HG03064 (cell line): ENCODE data around the gene WNT5B.

ENCODE experiments used
- ATAC-seq: cut with Tn5 transposase; IDR thresholded peaks from one replicate; pipeline ENCODE4 v1.9.1; 2021; ENCODE audit warnings: low read depth; ENCODE audit not compliant: unreplicated experiment

The WNT5B gene

DNA sequence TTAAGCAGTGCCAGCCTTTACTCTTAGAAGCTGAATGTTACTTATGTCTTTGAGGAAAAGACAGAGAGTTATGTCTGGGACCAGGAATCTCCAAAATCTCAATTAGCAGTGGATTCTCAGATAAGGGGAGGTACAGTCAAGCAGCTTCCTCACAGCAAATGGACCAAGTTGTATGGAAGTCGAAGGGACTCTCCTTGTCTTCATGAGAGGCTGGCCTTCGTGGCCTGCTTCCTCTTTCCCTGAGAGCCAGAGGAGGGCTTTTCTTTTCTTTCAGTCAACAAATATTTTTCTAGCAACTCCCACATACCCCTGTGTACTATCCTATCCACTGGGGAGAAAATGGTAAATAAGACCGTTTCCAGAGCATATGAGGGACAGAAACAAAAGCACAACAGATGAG, 6.6 kb upstream of the WNT5B start:
- no peak for ATAC-seq

DNA sequence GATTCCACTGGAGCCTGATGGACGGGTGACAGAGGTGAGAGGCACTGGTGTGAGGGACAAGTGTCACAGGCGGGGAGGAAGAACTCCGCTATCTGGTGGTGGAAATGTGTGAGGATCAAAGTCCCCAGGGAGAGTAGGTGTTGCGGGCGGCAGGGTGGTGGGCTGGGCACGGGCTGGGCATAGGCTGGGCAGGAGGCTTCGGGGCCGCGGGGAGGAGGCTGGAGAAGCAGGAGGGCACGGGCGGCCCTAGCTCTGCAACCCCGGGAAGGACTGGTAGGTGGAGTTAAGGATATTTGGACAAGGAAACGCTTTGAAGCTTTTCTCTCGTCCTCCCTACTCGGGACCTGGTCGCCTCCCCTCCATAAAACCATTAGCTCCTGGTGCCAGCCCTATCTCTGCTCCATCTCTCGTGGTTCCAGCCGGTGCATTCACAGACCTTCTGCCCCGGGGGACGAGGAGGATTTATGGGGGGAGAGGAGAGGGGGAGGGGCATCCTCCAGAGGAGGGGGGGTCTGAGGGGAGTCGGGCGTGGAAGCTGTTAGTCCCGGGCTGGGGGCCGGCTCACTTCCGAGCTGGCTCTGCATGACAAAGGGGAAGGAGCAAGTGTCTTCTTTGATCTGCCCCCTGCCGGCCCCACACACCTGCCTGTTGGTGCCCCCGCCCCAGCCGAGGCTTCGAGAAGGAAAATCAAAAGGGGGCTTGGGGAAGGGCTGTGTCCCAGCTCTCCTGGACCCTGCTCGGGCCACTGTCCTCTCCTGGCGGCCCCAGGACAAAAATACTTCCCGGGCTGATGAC, 504 bp downstream of the WNT5B start:
- ATAC-seq, result no peak

DNA sequence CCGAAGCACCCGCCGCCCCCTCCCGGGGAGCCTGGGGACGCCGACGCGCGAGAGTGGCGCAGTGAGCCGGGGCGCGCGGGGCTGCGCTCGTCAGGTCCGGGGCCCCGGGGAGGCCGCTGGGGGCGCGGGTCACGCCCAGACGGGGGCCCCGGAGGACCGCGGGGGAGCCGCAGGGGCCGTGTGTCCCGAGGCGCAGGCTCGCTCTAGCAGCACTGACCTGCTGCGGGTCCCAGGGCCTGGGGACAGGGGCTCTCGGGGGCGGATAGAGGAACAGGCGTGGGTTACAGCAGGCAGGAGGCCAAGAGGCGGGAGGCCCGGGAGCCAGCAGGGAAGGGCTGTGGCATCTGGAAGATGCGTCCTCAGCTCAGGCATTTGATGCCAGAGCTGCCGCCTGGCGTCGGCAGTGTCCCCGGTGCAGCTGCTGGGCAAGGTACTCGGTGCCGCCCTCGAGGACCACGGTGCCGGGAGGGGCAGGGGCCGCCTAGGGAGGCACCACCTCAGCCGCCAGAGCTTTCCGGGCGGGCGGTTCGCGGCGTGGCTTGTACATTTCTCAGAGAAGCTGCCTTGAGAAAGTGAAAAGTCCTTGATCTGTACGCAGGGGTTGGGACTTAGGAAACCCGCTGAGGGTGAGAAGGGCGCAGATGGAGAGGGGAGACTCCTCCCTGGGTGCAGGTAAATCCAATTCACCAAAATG, 1.2 kb downstream of the WNT5B start:
- no peak for ATAC-seq

DNA sequence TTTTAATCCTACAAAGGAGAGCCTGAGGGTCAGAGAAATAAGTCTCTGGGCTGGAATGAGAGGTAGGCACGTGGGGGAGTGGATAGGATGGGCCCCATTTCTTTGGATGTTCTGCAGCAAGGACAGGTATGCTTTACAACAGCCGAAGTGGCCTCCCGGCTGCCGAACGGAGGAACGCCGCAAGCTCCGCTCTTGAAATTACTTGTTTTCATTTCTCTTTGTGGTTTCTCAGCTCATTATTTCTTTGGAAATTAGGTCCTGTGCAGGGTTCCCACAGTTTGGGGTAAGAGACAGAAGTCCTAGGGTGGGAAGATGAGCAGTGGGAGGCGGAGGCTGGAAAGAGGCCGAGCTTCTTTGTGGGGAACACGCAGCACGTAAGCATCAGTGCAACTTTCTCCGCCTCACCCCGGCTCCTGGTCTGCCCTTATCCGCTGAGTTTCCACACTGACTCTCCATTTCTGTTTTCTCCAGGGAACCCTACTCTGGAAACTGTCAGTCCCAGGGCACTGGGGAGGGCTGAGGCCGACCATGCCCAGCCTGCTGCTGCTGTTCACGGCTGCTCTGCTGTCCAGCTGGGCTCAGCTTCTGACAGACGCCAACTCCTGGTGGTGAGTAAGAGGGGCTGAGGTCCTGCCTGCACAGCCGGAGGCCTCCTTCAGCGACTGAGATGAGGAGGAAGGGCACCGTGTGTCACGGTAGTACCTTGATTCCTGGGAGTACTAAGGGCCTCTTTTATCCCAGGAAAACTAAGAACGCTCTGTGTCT, 2.0 kb downstream of the WNT5B start:
- no peak for ATAC-seq

DNA sequence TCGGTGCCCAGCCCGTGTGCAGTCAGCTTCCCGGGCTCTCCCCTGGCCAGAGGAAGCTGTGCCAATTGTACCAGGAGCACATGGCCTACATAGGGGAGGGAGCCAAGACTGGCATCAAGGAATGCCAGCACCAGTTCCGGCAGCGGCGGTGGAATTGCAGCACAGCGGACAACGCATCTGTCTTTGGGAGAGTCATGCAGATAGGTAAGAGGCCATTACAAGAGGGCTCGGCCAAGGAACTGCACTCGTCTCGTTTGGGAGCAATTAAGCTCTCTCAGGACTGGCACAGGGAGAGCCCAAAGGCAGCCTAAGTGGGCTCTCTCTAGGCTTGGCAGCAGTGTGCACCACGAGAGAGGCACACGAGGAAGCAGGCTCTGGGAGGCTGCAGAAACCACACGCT, 3.7 kb downstream of the WNT5B start:
- ATAC-seq, result no peak

DNA sequence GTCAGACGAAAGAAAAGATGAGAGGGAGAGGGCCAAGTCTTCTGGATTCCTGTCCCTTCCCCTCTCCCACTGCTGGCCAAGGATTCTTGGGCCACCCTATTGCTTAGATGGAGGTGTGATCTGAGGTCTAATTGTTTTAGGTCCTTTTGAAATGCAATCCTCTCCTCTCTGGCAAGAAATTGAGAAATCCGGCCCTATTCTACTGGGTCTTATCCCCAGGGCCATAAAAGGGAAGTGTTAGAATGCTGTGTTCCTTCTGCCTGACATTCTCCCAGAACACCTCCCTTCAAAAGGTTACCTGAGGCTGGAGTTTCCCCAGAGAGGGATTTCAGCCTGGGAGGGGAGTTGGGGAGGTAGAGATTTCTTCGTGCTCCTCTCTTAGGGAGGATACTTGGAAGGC, 4.4 kb downstream of the WNT5B start:
- ATAC-seq, result no peak

DNA sequence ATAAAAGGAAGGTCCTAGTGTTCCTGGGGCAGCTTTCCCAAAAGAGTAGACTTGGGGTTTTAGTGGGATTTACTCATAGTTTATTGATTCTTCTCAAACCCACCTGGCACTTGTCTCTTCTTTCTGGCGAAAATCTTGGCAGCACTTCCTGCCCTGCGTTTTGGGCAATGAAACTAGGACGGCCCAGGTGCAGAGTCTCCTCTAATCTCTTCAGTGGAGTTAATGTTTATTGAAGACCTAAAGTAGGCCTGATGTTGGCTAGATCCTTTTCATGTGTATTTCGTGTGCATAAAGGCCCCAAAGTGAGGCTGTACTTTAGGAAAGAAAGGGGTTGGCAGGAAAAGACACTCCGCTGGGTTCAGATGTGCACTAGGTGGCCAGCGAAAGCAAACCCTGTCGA, 5.1 kb downstream of the WNT5B start:
- ATAC-seq, result no peak

DNA sequence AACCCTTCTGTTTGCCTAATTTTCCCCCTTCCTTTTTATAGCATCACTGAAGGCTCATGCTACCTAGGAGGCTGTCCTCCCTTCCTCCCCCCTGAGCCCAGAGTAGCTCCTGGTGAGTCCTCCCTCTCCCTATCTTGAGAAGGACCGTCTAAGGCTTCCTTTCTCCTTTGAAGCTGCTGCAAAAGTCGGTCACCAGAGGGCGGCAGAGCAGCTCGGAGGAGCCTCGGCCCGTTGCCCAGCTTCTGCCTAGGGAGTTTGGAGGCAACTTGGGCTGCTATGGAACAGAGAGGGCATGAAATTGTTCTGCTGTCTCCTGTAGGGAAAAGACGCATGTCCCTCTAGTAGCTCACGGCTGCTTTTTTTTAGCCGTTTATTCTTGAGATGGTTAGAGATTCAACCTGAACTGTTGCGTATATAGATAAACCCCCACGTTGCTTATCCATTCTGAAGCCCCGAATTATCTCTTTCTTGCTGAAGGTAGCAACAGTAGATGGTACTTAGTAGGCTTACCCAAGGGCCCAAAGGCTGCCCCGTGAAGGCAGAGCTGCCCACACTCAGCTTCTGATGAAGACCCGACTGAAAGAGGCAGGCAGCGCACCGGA, 5.7 kb downstream of the WNT5B start:
- no peak for ATAC-seq

DNA sequence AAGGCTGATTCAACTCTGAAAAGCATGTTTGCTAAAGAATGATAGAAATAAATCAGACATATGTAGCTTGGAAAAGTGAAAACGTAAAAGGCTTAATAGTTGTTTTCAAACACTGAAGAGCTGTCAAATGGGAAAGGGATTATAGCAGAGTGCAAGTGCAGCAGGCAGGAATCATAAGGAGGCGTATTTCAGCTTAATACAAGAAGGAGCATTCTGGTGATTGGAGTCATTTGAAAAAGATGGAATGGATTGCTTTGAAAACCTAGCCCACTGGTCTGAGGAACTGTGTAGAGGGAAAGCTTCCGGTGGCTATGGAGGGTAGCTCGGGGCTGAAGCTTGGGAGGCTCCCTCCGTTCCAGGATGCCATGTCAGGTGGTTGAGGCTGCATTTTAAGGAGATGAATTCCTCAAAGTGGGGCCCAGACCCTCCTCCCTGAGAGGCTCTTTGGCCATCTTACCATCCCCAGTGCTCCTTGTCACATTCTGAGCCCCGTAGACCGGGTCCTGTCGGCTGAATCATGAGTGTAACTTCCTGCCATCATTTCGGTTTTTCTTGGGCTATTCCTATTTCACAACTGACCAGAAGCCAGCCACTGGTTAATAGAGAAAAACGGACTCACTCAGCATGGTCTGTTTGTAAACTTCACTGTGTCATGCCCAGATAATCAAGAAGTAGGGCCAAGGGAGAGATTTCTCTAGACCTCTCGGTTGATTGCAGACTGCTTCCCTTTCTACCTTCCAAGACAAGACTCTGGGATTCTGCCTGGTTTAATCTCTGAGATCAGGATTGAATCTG, 6.5 kb downstream of the WNT5B start:
- no peak for ATAC-seq

DNA sequence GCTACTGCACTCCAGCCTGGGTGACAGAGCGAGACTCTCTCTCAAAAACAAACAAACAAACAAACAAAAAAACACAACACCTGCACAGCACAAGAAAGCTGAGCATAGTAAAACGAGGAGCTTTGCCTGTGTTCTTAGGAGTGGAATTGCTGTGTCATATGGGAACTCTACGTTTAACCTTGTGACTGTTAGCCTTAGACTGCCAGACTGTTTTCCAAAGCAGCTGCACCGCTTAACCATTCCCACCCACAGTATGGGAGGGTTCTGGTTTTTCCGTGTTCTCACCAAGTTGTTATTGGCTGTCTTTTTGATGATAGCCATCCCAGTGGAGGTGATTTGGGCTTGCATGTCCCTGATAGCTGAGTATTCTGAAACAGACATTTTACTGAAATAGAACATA, 9.2 kb downstream of the WNT5B start:
- ATAC-seq, result no peak

DNA sequence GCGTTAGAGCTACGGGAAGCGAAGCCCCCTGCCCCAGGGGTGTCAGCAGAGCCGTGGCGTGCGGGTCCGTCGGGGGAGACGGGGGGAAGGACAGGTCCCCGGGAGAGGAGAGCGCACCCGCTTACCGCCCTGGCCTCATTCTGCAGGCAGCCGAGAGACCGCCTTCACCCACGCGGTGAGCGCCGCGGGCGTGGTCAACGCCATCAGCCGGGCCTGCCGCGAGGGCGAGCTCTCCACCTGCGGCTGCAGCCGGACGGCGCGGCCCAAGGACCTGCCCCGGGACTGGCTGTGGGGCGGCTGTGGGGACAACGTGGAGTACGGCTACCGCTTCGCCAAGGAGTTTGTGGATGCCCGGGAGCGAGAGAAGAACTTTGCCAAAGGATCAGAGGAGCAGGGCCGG, 10.5 kb downstream of the WNT5B start:
- ATAC-seq, result no peak

DNA sequence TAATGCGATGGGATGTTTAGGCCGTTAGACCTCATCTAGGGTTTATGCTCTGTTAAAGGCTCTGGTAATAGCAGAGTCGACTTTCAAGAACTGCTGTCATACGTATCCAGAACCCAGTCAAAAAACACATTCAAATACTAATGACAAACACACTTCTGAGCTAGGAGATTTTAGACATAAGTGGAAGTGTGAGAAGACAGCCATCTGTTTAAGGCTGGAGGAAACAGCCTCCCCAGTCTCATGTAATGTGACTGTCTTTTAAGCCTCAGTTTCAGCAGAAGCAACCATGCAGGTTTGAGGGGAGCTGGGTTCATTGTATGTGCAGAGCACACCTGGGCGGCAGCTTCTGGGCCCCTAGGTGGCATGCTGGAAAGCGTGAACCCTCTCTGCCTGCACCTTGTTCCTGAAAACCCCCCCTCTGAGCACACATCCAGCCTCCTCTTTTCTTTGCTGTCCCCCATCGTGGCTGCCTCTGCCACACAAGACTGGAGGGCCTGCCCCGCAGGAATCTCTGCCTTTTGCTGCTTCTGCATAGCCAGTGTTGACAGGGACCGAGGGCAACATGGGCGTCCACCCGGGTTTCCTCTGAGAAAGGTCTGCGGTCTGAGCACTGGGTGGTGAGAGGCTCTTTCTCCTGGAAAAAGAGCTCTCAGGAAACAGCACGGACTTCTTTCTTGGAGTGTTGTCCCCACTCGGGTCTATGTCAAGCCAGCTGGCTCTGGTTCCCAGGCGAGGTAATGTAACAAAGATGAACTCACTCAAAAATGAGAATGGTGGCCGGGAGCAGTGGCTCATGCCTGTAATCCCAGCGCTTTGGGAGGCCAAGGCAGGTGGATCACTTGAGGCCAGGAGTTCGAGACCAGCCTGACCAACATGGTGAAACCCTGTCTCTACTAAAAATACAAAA, 11.6 kb downstream of the WNT5B start:
- no peak for ATAC-seq

DNA sequence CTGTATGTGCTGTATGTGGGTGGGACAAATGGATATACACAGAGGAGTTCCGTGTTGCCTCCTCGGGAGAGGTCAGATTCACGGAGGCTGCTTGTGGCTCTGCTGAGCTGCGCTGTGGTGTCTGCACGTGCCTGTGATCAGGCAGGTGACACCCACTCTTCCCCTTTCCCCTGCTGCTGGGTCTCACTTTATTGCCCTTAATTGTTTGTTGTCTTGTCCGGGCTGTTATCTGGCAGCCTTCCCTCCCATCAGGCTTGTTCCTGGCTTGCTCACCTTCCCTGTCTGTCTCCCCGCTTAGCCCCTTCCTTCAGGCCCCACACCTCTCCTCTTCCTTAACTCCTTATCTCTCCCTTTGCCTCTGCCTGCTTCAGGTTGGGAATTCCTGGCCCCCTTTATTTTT, 13.5 kb downstream of the WNT5B start:
- ATAC-seq, result no peak

DNA sequence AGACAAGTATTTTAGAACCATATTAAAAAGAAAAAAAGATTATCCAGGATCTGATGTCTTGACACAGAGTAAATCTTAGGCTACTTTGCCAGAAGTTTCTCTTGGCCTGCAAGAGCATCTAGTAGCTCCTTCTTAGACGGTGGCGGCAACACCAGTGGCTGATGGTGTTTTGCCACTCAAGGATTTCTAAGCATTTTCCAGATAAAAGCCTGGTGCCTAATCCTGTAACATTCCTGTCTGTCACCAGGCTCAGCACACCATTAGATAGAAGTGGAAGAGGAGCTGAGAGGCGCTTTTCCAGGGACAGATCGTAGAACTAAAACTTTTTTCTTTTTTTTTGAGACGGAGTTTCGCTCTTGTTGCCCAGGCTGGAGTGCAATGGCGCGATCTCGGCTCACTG, 14.0 kb downstream of the WNT5B start:
- no peak for ATAC-seq

DNA sequence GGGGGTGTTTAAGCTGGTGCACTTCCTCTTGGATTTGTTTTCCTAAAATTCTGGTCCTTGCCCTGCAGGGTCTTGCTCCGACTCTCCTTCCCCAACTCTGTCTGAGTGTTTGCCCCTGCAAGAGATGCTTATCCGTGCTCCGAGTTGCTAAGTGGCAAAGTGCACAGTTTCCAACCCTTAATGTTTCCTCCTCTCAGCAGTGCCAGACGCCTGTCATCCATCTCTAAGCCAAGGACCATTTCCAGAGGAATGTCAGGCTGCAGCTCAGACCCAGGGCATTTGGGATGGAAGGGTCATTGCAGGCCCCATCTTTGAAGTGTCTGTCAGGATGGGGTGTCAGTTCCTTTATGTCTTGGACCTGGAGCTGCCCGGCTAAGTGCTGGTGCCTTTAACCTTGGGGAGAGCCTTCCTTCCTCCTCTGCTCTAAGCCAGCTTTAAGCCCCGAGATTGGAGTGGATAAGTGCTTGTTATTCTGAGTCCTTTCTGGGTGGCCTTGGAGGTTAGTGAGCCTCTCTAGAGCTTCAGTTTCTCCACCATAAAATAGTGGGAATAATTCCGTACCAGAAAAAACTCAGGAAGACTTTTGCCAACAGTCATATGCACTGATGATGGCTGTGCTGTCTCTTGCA, 15.0 kb downstream of the WNT5B start:
- ATAC-seq, result no peak

DNA sequence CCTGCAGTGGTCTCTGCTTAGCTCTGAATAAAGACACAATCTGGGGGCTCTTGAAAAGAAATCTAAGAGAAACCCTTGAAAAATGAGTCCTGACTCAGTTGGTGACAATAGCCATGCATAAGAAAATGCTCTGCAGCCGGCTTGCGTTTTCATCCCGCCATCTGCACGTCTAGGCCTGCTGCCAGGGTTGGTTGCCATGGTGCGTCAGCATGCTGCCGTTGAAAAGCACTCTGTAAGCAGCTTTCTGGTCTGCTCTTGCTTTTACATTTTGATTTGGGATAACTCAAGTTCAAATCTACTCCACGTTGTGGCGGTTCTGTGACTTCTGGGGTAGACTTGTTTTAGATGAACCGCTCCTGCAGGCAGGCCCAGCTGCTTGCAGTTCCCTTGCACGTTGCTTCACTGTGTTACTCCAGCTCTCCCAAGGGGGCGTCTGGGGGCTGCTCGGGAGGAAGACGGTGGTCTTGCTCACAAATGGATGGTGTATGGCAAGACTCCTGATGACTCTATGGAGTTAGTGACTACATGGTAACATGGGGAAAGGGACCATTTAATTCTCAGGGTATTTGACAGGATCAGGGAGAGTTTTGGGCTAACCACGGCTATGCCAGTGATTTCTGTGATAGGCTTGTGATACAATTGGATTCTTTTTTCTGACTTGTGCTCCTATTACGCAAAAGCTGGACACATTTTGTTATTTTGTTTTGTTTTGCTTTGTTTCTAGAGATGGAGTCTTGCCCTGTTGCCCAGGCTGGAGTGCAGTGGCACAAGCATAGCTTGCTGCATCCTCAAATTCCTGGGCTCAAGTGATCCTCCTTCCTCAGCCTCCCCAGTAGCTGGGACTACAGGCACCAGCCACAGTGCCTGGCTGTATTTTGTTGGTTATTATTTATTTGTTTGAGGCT, 15.8 kb downstream of the WNT5B start:
- no peak for ATAC-seq

DNA sequence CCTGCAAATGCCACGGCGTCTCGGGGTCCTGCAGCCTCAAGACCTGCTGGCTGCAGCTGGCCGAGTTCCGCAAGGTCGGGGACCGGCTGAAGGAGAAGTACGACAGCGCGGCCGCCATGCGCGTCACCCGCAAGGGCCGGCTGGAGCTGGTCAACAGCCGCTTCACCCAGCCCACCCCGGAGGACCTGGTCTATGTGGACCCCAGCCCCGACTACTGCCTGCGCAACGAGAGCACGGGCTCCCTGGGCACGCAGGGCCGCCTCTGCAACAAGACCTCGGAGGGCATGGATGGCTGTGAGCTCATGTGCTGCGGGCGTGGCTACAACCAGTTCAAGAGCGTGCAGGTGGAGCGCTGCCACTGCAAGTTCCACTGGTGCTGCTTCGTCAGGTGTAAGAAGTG, 16.8 kb downstream of the WNT5B start:
- ATAC-seq, result no peak
